ENCODE data around the gene GABRB1.

The GABRB1 gene

DNA sequence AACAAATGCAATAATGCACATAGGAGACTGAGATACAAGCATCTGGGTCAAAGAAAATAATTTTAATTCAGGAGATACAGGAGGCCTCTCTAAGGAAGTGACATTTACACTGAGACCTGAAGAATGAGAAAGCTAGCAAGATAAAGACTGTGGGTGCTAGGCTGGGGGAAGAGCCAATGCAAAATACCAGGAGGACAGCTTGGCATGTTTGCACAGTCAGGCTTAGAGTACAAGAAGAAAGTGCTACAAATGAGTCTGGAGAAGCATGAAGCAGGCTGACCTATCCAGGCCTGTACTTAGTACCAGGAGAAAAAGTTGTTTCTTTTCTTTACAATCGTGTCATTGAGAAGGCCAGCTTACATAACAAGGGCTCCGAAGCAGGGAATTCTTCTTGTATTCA lies 56.9 kb downstream of the GABRB1 start:
- no peak overlapping the region for H3K4me3 ChIP-seq
- TF ChIP-seq, protein P1, sequence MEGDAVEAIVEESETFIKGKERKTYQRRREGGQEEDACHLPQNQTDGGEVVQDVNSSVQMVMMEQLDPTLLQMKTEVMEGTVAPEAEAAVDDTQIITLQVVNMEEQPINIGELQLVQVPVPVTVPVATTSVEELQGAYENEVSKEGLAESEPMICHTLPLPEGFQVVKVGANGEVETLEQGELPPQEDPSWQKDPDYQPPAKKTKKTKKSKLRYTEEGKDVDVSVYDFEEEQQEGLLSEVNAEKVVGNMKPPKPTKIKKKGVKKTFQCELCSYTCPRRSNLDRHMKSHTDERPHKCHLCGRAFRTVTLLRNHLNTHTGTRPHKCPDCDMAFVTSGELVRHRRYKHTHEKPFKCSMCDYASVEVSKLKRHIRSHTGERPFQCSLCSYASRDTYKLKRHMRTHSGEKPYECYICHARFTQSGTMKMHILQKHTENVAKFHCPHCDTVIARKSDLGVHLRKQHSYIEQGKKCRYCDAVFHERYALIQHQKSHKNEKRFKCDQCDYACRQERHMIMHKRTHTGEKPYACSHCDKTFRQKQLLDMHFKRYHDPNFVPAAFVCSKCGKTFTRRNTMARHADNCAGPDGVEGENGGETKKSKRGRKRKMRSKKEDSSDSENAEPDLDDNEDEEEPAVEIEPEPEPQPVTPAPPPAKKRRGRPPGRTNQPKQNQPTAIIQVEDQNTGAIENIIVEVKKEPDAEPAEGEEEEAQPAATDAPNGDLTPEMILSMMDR (IDR thresholded peaks at IDR 0.05) = no peak
- DNase-seq = no peak
- intact Hi-C loops (cut with DNase I; ENCODE audit: low total_unique reads) = no loop called here
- no peaks in the 10 kb centered on the region for H3K36me3 ChIP-seq
- H3K27me3 ChIP-seq = no peaks in the 10 kb centered on the region
- H3K4me1 ChIP-seq = no peaks in the 10 kb centered on the region
- no peak overlapping the region for H3K27ac ChIP-seq
- no peaks in the 10 kb centered on the region for H3K9me3 ChIP-seq

DNA sequence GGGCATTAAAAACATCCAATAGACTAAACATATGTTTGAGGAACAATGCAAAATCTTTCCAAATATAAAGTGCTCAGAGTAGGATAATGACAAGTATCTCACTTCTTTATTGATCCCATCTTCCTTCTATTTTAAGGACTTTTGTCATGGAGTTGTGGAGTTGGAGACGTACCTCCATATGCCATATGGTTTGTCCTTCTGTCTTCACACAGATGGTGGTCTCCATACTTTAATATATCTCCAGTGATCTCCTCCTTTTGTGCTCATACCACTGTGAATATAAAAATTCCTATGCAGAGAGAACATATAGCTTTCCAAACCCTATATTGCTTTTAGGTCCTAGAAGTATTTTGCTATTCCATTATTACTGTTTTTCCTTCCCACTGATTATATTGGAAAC lies 64.5 kb downstream of the GABRB1 start:
- DNase-seq = no peak
- H3K36me3 ChIP-seq = no peaks in the 10 kb centered on the region
- no peak overlapping the region for H3K4me3 ChIP-seq
- TF ChIP-seq, protein P1 (IDR thresholded peaks at IDR 0.05) = no peak
- no peaks in the 10 kb centered on the region for H3K27me3 ChIP-seq
- no peaks in the 10 kb centered on the region for H3K9me3 ChIP-seq
- H3K27ac ChIP-seq = no peak overlapping the region
- intact Hi-C loops (cut with DNase I; ENCODE audit: low total_unique reads) = no loop called here
- H3K4me1 ChIP-seq = no peaks in the 10 kb centered on the region

- no peaks in the 10 kb centered on the region for H3K4me1 ChIP-seq
- TF ChIP-seq, protein P1 (IDR thresholded peaks at IDR 0.05) = no peak
- H3K4me3 ChIP-seq = no peak overlapping the region
- no peak for DNase-seq
- no peaks in the 10 kb centered on the region for H3K27me3 ChIP-seq
- H3K36me3 ChIP-seq = no peaks in the 10 kb centered on the region
- no peak overlapping the region for H3K27ac ChIP-seq
- intact Hi-C loops (cut with DNase I; ENCODE audit: low total_unique reads) = no loop called here
- no peaks in the 10 kb centered on the region for H3K9me3 ChIP-seq
Measured at GRCh38 chr4:47101453-47101852, 70.1 kb downstream of the GABRB1 start.

DNA sequence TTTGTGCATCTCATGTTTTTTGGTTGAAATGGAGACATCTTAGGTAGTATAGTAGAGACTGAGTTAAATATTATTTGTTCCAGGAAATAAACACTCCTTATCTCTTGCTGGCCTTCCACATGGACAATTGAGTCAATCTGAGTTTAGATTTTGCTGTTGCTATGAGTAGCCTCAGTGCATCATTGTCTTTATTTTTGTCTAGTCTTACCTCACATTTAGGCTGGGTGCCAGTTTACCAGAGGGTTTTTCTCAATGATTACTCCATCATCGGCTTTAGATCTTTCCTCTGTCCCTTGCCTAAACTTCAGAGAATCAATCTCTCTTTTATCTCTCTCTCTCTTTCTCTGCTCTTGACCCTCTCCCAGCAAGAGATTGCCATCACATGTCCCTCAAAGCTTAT lies 73.6 kb downstream of the GABRB1 start:
- DNase-seq = no peak
- TF ChIP-seq, protein P1 (IDR thresholded peaks at IDR 0.05) = no peak
- Histone ChIP-seq H3K9me3 (no peaks in the 10 kb centered on the region), H3K36me3 (no peaks in the 10 kb centered on the region), H3K27ac (no peak overlapping the region), H3K27me3 (no peaks in the 10 kb centered on the region), H3K4me1 (no peaks in the 10 kb centered on the region), H3K4me3 (no peak overlapping the region)
- intact Hi-C loops (cut with DNase I; ENCODE audit: low total_unique reads) = no loop called here

GRCh38 chr4:47106561-47106960 lies 75.2 kb downstream of the GABRB1 start:
- Histone ChIP-seq H3K4me1 (no peaks in the 10 kb centered on the region), H3K4me3 (no peak overlapping the region), H3K9me3 (no peaks in the 10 kb centered on the region), H3K27ac (no peak overlapping the region), H3K36me3 (no peaks in the 10 kb centered on the region), H3K27me3 (no peaks in the 10 kb centered on the region)
- no peak for DNase-seq
- TF ChIP-seq, protein P1 (IDR thresholded peaks at IDR 0.05) = no peak
- intact Hi-C loops (cut with DNase I; ENCODE audit: low total_unique reads) = no loop called here

DNA sequence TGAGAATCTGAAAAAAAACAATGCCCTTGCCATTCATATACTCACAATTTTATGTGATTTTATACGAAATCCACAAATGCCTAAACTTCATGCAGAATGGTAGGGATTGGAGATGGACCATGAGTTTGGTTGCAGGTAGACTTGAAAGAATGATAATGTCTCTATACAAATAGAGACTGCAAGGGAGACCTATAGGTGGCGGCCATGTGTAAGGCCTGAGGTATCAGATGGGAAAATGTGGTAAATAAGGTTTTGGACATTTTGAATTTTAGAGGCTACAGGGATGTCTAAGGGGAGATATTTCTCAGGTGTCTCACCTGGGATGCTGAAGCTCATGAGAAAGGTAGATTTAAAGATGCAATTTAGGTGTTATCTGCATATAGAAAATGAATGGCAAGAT lies 78.0 kb downstream of the GABRB1 start:
- Histone ChIP-seq H3K27me3 (no peaks in the 10 kb centered on the region), H3K36me3 (no peaks in the 10 kb centered on the region), H3K27ac (no peak overlapping the region), H3K4me1 (no peaks in the 10 kb centered on the region), H3K4me3 (no peak overlapping the region), H3K9me3 (no peaks in the 10 kb centered on the region)
- no peak for DNase-seq
- intact Hi-C loops (cut with DNase I; ENCODE audit: low total_unique reads) = no loop called here
- TF ChIP-seq, protein P1 (IDR thresholded peaks at IDR 0.05) = no peak

All from tibial artery (tissue), 4 donors.